Middle frontal gyrus (tissue), 1 donor: ENCODE measurements around the gene PTPRG.

ENCODE experiments used
- DNase-seq: peaks from one replicate; pipeline ENCODE4 v3.0.0-alpha.2; 2015; ENCODE audit warnings: low spot score; ENCODE audit errors: extremely low spot score

PTPRG gene

GRCh38 chr3:61562721-61563312, 1.4 kb downstream of the PTPRG start:
- no peak for DNase-seq

DNA sequence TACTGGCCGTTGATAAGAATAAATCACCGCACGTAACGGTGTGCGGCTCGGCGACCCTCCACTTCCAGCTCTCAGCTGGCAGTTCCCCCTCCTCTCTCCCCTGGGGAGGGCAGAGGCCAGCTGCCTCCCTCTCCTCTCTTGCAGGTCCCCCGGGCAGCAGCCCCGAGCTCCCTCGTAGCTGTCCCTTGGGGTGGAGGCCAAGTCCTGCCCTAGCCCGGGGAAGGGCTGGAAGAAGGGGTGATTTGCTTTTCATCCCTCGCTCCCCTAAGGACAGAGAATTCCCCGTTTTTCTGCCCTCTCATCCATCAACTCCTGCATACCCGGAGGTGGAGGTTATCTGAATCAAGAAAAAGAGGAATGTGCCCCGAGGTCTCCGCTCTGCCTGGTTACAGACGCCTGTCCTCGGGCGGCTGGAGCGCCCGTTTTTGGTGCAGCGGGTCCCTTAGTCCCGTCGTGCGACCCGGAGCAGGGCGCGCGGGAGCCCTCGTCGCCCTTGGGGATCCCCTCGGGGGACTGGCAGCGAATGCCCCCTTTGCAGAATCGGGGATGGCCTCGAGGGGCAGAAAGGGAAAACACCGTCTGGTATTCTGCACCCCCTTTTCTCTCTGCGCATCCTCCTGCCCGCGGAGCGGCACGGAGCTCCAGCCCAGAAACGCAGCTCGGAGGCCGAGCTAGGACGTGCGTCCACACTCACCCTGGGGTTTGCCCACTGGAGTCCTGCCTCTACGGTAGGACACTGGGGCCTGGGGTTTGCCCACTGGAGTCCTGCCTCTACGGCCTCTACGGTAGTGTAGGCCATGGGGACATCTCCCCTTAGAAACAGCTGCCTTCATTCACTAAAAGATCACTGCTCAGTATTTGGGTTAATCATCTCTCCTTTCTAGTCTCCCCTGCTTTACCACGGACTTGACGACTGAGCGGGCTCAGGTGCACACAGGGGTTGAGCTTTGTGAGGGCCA, 2.2 kb downstream of the PTPRG start:
- DNase-seq = no peak

GRCh38 chr3:61564395-61565059, 3.2 kb downstream of the PTPRG start:
- DNase-seq = peak; percentile 39

DNA sequence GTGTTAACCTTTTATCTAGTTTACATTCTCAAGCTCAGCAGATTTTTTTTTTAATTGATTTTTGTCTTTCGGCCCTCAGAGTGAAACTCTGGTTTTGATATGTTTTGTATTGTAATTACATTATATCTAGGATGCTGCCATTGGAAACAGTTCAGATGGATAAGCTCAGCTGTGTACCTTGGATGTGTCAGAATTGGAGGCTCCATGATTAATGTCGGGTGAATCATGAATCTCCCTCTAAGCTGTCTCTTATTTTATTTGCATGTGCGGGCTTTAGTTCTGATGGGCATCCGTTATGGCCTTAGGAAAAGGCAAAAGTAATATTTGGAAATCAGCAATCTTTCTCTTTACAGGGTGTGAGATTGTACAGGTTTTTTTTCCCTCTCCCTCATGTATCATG, 4.2 kb downstream of the PTPRG start:
- DNase-seq = no peak

DNA sequence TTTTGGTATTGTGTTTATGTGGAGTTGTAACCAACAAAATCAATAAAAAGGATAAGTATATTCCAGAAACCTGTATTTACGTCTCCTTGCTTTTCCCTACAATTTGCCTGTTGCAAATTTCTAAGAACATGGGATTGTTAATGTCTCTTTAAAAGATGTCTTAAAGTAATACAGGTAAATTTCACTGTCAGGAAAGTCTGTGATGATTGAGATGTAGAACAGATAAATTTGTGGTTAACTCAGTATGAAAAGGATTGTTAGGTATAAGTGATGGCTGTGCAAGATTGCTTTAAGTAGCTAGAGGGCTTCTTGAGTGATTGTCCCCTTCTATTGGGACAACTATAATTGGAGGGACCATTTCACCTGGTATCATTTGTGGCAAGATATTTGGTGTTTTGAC, 6.8 kb downstream of the PTPRG start:
- DNase-seq = no peak

- no peak for DNase-seq
Measured at GRCh38 chr3:61569856-61570580, 8.6 kb downstream of the PTPRG start.

DNA sequence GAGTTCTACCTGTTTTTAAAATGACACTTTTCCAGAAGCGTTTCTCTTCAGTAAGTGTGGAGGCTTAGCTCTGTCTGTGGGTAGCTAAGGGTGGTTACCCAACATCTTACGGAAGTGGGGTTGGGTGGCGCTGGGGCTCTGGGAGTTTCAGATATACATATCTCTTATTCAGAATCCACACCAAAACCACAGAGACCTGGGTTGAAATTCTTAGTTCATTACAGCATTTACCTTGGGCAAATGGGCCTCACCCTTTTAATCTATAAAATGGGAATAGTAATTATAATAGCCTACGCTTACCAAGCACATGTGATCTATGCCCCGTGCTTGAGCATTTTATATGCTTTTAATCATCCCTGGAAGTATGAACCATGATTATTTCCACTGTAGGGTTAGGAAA, 9.4 kb downstream of the PTPRG start:
- DNase-seq = no peak

DNA sequence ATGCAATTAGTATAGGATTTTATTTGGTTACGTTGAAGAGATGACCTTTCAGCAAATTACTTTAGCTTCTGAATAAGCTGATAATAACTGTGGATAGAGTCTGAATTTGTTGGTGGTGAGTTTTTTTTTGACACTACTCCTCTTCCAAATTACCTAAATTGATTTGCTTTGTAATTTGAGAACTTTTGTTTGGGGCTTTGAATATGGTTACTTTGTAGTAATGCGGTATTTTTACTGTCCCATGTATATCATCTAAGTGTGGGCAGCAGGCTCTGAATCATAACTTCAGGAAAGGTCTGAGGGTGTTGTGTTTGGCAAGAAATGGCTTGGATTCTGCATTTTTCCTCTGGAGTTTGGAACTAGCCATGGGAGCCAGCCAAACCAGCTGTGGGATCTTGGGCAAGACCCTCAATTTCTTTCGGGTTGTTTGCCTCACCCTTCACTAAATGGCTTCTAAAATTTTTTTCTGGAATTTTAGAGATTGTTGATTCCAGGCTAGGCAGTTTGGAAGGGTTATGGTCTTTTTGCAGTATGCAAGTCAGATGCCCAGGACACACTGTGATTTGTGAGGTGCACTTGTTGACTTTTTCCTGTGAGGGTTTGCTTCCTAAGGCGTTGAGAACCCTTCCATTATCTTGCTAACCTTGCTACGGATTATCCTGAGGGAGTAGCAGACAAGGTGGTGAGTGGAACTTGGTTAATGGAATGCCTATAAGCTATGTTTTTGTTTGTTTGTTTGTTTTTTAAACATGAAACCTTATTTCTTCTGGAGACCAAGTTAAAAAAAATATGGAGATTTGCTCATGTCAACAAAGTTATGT, 10.4 kb downstream of the PTPRG start:
- DNase-seq = no peak

- no peak for DNase-seq
Measured at GRCh38 chr3:61572879-61573278, 11.5 kb downstream of the PTPRG start.

DNA sequence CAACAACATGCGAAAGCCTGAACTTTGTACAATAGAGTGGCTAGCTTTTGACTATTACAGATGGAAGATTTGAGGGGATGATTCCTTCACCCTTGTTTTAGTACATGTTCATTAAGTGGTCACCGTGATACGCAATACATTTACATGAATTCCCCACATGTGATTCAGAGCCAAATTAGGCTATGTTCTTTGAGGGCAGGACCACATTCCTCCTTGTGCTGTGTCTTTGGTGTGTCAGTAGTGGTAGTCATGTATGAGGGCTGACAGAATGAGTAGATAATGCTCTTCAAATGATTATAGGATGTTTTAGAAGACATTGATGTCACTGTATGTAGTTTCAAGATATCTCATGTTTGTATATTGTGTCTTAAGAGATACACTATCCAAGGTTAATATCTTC, 12.1 kb downstream of the PTPRG start:
- no peak for DNase-seq

GRCh38 chr3:61574854-61575253, 13.5 kb downstream of the PTPRG start:
- DNase-seq = no peak

DNA sequence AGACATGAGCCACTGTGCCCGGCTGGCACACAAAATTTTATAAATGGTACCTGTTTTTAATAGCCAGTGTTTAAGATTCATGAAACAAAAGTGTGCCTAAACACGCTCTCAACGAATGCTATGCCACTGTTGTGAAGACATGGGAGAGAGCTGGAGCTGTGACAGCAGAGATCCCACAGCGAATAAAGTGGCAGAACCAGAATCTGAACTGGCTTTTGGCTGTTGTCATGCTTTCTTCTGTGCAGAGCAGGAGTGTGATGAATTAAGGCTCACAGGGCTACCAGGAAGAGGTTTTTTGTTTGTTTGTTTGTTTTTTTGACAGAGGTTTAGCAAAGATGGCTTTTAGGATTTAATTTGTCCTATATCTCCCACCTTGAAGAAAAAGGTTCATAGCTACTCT, 14.5 kb downstream of the PTPRG start:
- DNase-seq = no peak

- DNase-seq = no peak
Measured at GRCh38 chr3:61577760-61578159, 16.4 kb downstream of the PTPRG start.

GRCh38 chr3:61578667-61579367, 17.4 kb downstream of the PTPRG start:
- no peak for DNase-seq

DNA sequence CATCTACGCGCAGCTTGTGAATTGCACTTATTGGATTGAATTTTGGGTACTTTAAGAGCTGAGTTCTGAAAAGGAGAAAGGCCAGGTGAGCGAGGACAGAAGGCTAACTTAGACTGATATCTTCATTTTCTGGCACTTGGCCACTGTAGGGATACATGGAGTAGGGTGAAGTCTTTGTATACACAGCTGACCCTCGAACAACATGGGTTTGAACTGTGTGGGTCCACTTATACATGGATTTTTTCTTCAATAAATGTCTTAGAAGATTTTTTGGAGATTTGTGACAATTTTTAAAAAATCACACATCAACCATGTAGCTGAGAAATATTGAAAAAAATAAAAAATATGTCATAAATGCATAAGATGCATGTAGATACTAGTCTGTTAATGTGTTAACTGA, 18.3 kb downstream of the PTPRG start:
- no peak for DNase-seq

DNA sequence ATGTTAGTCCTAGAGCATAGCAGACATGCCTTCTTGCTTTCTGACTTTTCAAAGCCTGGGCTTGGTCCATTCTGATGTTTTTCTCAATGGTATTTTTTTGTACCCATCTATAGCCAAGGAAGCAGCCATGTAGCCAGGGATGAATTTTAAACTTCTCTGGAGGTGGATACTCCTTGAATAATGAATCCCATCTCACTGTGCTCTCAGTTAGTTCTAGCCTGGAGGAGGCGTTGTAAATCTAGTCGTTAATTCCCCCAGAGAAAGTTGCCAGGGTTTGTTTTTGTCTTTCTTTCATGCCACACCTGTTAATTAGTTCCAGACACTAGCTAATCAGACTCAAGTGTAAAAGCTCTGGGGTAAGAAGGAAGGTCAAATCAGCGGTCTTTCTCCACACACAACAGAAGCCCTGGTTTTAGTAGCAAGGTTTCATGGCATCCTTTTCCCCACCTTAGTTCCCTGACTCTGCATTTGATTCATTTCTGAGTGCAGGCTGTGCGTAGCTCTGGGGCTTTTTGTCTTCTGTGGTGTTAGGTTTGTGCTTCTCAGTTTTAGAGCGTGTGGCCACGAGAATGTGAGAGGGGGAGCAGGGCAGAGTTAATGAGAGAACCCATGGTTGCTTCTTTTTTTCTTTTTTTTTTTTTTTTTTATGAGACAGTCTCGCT, 19.7 kb downstream of the PTPRG start:
- DNase-seq = no peak

GRCh38 chr3:61582287-61582686, 20.9 kb downstream of the PTPRG start:
- DNase-seq = no peak

DNA sequence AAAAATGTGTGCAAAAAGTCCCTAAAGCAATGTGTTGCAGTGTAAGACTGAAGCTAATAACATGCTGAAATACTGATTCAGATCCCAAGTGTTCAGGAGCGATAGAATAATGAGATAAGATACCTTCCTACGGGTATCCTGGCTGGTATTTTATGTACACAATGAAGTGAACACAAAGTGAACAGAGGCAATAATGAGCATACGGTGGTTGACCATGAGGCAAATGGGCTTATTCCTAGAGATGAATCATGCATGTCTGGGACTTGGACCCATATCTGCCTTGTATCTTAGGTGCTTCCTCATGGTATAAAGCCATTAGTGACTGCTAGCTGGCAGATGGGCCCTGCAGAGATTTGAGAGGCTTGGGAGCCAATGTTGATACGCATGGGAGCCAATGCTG, 21.5 kb downstream of the PTPRG start:
- no peak for DNase-seq
